WTC11 (cell line): ENCODE data around the gene CTCF. TPM values are rescaled to one million over a fixed set of nuclear protein-coding genes. Genes with fewer than 3 reads are reported as not detected.
"Not testable (repeated sequence)": the region's sequence is repeated elsewhere in the genome, so short reads cannot be mapped to it uniquely, and the experiment has no call there.

Experiments
- ATAC-seq: fragments of 200-7000 bp; cut with Tn5 transposase; 2 replicates; pipeline ENCODE4 v1.10.0; 2021; ENCODE audit warnings: mild to moderate bottlenecking, moderate library complexity
- Bru-seq: library from RNA; stranded (reverse); fragments of 400-500 nt; gene quantifications from one replicate; lab custom pipeline; 2021; lab: Mats Ljungman, UMichigan
- CTCF ChIA-PET: fragments of 300-600 bp; sonication (Branson Sonifier 250); formaldehyde crosslinking; loops from one replicate; lab custom pipeline; 2021; ENCODE audit warnings: antibody characterized with exemption; lab: Charles Lee
- POLR2A ChIA-PET: fragments of 350-600 bp; sonication (Branson Sonifier 250); formaldehyde crosslinking; loops from one replicate; lab custom pipeline; 2021; ENCODE audit warnings: antibody characterized with exemption; lab: Charles Lee
- DNase-seq: peaks from one replicate; pipeline ENCODE4 v3.0.0; 2021; ENCODE audit warnings: low spot score
- H3K27ac Mint-ChIP-seq: 2 replicates; pipeline ENCODE4 v1.8.0; 2021; ENCODE audit warnings: mixed read lengths
- H3K27me3 Mint-ChIP-seq: 2 replicates; pipeline ENCODE4 v1.8.0; 2021; ENCODE audit warnings: low read depth, mild to moderate bottlenecking, moderate library complexity, mixed read lengths
- H3K36me3 Mint-ChIP-seq: 2 replicates; pipeline ENCODE4 v1.8.0; 2021; ENCODE audit warnings: mixed read lengths
- H3K4me1 Mint-ChIP-seq: 2 replicates; pipeline ENCODE4 v1.8.0; 2022; ENCODE audit warnings: mixed read lengths
- H3K4me3 Mint-ChIP-seq: 2 replicates; pipeline ENCODE4 v1.8.0; 2021; ENCODE audit warnings: mild to moderate bottlenecking, moderate library complexity, mixed read lengths
- H3K9me3 Mint-ChIP-seq: 2 replicates; pipeline ENCODE4 v1.8.0; 2021; ENCODE audit warnings: mixed read lengths
- CREM ChIP-seq: sonication (generic); formaldehyde crosslinking; IDR thresholded peaks from 2 replicates; pipeline ENCODE4 v1.8.1; 2022; ENCODE audit warnings: mild to moderate bottlenecking, missing genetic modification reagents, moderate library complexity
- CTCF ChIP-seq: fragments of 200-600 bp; IDR thresholded peaks from 2 replicates; pipeline ENCODE4 v1.8.0; 2022; ENCODE audit warnings: antibody characterized with exemption
- ESRRA ChIP-seq: sonication (generic); formaldehyde crosslinking; IDR thresholded peaks from 2 replicates; pipeline ENCODE4 v1.8.1; 2022; ENCODE audit warnings: mild to moderate bottlenecking, missing genetic modification reagents, borderline replicate concordance
- GTF2I ChIP-seq: fragments of 250-450 bp; sonication (Bioruptor Pico); conservative IDR thresholded peaks from 2 replicates; pipeline ENCODE4 v1.4.0; 2021; ENCODE audit warnings: mild to moderate bottlenecking
- IRF2 ChIP-seq: sonication (generic); formaldehyde crosslinking; IDR thresholded peaks from 2 replicates; pipeline ENCODE4 v1.8.0; 2022; ENCODE audit warnings: low read depth, missing genetic modification reagents, borderline replicate concordance
- JAZF1 ChIP-seq: fragments of 250-450 bp; sonication (Bioruptor Pico); IDR thresholded peaks from 2 replicates; pipeline ENCODE4 v1.9.0; 2021; ENCODE audit warnings: moderate library complexity, mild to moderate bottlenecking, inconsistent platforms
- MXD4 ChIP-seq: fragments of 250-450 bp; sonication (Bioruptor Pico); IDR thresholded peaks from 2 replicates; pipeline ENCODE4 v1.8.0; 2021; ENCODE audit warnings: mild to moderate bottlenecking, moderate library complexity, borderline replicate concordance
- NFATC4 ChIP-seq: fragments of 250-450 bp; sonication (Bioruptor Pico); IDR thresholded peaks from 2 replicates; pipeline ENCODE4 v1.9.0; 2021; ENCODE audit warnings: mild to moderate bottlenecking
- NR2C2 ChIP-seq: sonication (generic); formaldehyde crosslinking; IDR thresholded peaks from 2 replicates; pipeline ENCODE4 v1.8.0; 2022; ENCODE audit warnings: mild to moderate bottlenecking, missing genetic modification reagents
- TP53 ChIP-seq: sonication (generic); formaldehyde crosslinking; IDR thresholded peaks from 2 replicates; pipeline ENCODE4 v1.8.1; 2023; ENCODE audit warnings: mild to moderate bottlenecking, missing genetic modification reagents
- ZNF416 ChIP-seq: fragments of 250-450 bp; sonication (Bioruptor Pico); IDR thresholded peaks from 2 replicates; pipeline ENCODE4 v1.9.0; 2021; ENCODE audit warnings: mild to moderate bottlenecking, inconsistent platforms
- long read RNA-seq, 3 experiments: library from RNA in 1 of 3; library from capped mRNA in 1 of 3; library from polyadenylated mRNA in 1 of 3; unstranded in 2 of 3; stranded (forward) in 1 of 3; transcript quantifications; one replicate each; pipeline ENCODE4 v2.0.0, GENCODE V29; 2021
- total RNA-seq: library from RNA; stranded (reverse); gene quantifications from 3 replicates; pipeline ENCODE4 v1.2.3, GENCODE V29; 2021
- TF ChIP-seq, protein P1 (sequence below): fragments of 250-450 bp; sonication (Bioruptor Pico); IDR thresholded peaks from 2 replicates; pipeline ENCODE4 v1.8.0; 2021; ENCODE audit warnings: mild to moderate bottlenecking
- TF ChIP-seq, protein P2 (sequence below): sonication (generic); formaldehyde crosslinking; IDR thresholded peaks from 2 replicates; pipeline ENCODE4 v1.8.1; 2022; ENCODE audit warnings: mild to moderate bottlenecking, moderate library complexity, missing genetic modification reagents
- TF ChIP-seq, protein P3 (sequence below): sonication (generic); formaldehyde crosslinking; IDR thresholded peaks from 2 replicates; pipeline ENCODE4 v1.8.0; 2022; ENCODE audit warnings: mild to moderate bottlenecking, missing genetic modification reagents
- TF ChIP-seq, protein P4 (sequence below): fragments of 250-450 bp; sonication (Bioruptor Pico); IDR thresholded peaks from 2 replicates; pipeline ENCODE4 v1.9.0; 2021; ENCODE audit warnings: moderate library complexity, mild to moderate bottlenecking, inconsistent platforms, borderline replicate concordance

Gene CTCF, protein sequence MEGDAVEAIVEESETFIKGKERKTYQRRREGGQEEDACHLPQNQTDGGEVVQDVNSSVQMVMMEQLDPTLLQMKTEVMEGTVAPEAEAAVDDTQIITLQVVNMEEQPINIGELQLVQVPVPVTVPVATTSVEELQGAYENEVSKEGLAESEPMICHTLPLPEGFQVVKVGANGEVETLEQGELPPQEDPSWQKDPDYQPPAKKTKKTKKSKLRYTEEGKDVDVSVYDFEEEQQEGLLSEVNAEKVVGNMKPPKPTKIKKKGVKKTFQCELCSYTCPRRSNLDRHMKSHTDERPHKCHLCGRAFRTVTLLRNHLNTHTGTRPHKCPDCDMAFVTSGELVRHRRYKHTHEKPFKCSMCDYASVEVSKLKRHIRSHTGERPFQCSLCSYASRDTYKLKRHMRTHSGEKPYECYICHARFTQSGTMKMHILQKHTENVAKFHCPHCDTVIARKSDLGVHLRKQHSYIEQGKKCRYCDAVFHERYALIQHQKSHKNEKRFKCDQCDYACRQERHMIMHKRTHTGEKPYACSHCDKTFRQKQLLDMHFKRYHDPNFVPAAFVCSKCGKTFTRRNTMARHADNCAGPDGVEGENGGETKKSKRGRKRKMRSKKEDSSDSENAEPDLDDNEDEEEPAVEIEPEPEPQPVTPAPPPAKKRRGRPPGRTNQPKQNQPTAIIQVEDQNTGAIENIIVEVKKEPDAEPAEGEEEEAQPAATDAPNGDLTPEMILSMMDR
- 55.4 to 60.6 TPM (median 57.7 TPM) in 3 replicates for total RNA-seq
- Bru-seq, nascent RNA = percentile 73 among the genes with signal in this experiment
- long read RNA-seq, experiment 1, transcript CTCF-214 (10 exons, 3,521 nt) = minor isoform, 36 of 405 reads
- long read RNA-seq, experiment 1, transcript CTCF-201 (12 exons, 3,941 nt) = major isoform, 283 of 405 reads
- long read RNA-seq, experiment 1, transcript CTCF-217 (12 exons, 3,706 nt) = minor isoform, 32 of 405 reads
- long read RNA-seq, experiment 1, transcript CTCF-202 (10 exons, 2,797 nt) = minor isoform, 6 of 405 reads
- long read RNA-seq, experiment 1, partial matches to known transcripts = 31 of 405 reads
- long read RNA-seq, experiment 1, other reads (novel, unspliced or antisense) = 11 of 405 reads
- long read RNA-seq, experiment 2, transcript CTCF-201 (12 exons, 3,941 nt) = major isoform, 7 of 61 reads
- long read RNA-seq, experiment 2, transcript CTCF-214 (10 exons, 3,521 nt) = minor isoform, 5 of 61 reads
- long read RNA-seq, experiment 2, partial matches to known transcripts = 36 of 61 reads
- long read RNA-seq, experiment 2, other reads (novel, unspliced or antisense) = 9 of 61 reads
- long read RNA-seq, experiment 3, transcript CTCF-214 (10 exons, 3,521 nt) = major isoform, 11 of 25 reads
- long read RNA-seq, experiment 3, partial matches to known transcripts = 8 of 25 reads
- long read RNA-seq, experiment 3, other reads (novel, unspliced or antisense) = 4 of 25 reads

DNA sequence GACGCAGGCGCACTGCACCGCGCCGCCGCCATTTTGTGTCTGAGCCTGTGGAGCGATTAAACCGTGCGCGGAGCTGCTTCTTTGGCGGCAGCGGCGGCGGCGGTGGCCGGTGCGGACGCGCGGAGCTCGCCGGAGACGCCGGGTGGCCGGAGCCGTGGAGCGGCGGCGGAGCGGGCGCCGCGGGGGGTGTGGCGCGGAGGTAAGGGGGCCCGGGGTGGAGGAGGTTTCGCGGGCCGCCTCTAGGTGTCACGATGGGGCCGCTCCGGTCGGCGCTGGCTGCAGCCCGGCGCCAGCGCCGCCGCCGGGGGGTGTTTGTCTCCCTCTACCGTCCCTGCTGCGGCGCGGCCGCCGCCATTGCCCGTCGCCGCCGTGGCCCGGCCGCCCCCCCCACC is at the start of gene CTCF:
Gene CTCF, plus strand, starts transcription at position 1 of the 392 bp plus-strand sequence. CDS start 48,307 bp downstream, outside the sequence.
- Mint-ChIP-seq H3K27me3 (no peaks in the 10 kb centered on the region), H3K4me1 (peaks cover 18% of the 10 kb centered on the region), H3K36me3 (no peaks in the 10 kb centered on the region), H3K27ac (peak within 1 kb of the TSS; percentile 93), H3K9me3 (no peaks in the 10 kb centered on the region), H3K4me3 (peak within 1 kb of the TSS; percentile 93)
- TF ChIP-seq ZNF416 (CRISPR knock-in tag) = 0 out of 2 replicates have a peak, but pooled peaks have one; percentile 23
- TF ChIP-seq TP53 (CRISPR knock-in tag) = no peak
- TF ChIP-seq ESRRA (CRISPR knock-in tag) = 0 out of 2 replicates have a peak, but pooled peaks have one; percentile 3
- no peak for TF ChIP-seq GTF2I (CRISPR knock-in tag)
- TF ChIP-seq NFATC4 (CRISPR knock-in tag) = no peak
- TF ChIP-seq, protein P1, sequence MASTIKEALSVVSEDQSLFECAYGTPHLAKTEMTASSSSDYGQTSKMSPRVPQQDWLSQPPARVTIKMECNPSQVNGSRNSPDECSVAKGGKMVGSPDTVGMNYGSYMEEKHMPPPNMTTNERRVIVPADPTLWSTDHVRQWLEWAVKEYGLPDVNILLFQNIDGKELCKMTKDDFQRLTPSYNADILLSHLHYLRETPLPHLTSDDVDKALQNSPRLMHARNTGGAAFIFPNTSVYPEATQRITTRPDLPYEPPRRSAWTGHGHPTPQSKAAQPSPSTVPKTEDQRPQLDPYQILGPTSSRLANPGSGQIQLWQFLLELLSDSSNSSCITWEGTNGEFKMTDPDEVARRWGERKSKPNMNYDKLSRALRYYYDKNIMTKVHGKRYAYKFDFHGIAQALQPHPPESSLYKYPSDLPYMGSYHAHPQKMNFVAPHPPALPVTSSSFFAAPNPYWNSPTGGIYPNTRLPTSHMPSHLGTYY (CRISPR knock-in tag) = no peak
- peak; percentile 51; the same call in 1 of the 2 replicates for TF ChIP-seq CTCF
- CTCF ChIA-PET = interaction anchor here (0.7 to 5.3 kb wide), 18 partner anchors 11 to 565 kb away, joined by 3 to 72 read pairs (median 6); partner anchors contain the start of genes ATP6V0D1, C16orf86, CARMIL2 and ENKD1
- POLR2A ChIA-PET = interaction anchor here (1.0 to 1.9 kb wide), 8 partner anchors 16 to 330 kb away, joined by 3 to 9 read pairs (median 4); partner anchors contain the start of genes CARMIL2 and PSKH1
- peak; percentile 75 for DNase-seq
- ATAC-seq = peak; percentile 53

DNA sequence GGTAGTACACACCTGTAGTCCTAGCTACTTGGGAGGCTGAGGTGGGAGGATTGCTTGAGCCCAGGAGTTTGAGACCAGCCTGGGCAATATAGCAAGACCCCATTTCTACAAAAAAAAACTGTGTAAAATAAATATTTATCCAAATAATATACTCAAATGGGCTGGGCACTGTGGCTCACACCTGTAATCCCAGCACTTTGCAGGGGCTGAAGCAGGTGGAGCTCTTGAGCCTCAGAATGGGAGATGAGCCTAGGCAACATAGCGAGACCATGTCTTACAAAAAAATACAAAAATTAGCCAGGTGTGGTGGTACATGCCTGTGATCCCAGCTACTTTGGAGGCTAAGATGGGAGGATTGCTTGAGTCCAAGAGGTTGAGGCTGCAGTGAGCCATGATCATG is 48.4 kb upstream of the CTCF start:
- ATAC-seq = peak; percentile 66
- not testable (repeated sequence) for H3K4me3 Mint-ChIP-seq, H3K9me3 Mint-ChIP-seq, H3K4me1 Mint-ChIP-seq, H3K36me3 Mint-ChIP-seq, DNase-seq, H3K27ac Mint-ChIP-seq
- H3K27me3 Mint-ChIP-seq = peaks cover 29% of the 10 kb centered on the region
- ChIA-PET CTCF (interaction anchor here (0.5 to 5.8 kb wide), 38 partner anchors 9 to 502 kb away, joined by 3 to 70 read pairs (median 6); partner anchors contain the start of genes ACD, AGRP, ATP6V0D1 and C16orf86), POLR2A (interaction anchor here (0.5 to 0.7 kb wide), 2 partner anchors 20 to 1817 kb away, joined by 3 to 4 read pairs; no protein-coding TSS in a partner anchor)

DNA sequence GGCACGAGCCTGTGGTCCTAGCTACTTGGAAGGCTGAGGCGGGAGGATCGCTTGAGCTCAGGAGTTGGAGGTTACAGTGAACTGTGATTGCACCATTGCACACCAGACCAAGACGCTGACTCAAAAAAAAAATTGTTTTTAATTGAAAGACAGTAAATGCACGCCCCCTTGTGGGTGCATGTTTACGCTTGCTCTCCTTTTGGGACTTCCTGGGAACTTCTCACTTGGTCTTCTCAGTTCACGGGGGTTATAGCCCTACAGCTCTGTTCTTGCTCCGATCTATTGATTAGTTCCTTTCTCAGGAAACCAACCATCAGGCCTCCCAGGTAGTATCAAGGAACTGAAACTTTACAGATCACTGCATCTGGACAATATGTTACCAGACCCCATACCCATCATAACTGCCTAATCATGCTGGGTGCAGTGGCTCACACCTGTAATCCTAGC is 47.9 kb upstream of the CTCF start:
- no peak for TF ChIP-seq MXD4
- no peak for TF ChIP-seq JAZF1 (CRISPR knock-in tag)
- no peak for TF ChIP-seq IRF2
- TF ChIP-seq CTCF = peak; percentile 59
- no peak for TF ChIP-seq NR2C2 (CRISPR knock-in tag)
- TF ChIP-seq, protein P2, sequence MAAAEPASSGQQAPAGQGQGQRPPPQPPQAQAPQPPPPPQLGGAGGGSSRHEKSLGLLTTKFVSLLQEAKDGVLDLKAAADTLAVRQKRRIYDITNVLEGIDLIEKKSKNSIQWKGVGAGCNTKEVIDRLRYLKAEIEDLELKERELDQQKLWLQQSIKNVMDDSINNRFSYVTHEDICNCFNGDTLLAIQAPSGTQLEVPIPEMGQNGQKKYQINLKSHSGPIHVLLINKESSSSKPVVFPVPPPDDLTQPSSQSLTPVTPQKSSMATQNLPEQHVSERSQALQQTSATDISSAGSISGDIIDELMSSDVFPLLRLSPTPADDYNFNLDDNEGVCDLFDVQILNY = no peak
- TF ChIP-seq CREM = no peak
- TF ChIP-seq, protein P3, sequence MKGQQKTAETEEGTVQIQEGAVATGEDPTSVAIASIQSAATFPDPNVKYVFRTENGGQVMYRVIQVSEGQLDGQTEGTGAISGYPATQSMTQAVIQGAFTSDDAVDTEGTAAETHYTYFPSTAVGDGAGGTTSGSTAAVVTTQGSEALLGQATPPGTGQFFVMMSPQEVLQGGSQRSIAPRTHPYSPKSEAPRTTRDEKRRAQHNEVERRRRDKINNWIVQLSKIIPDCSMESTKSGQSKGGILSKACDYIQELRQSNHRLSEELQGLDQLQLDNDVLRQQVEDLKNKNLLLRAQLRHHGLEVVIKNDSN = no peak
- TF ChIP-seq, protein P4, sequence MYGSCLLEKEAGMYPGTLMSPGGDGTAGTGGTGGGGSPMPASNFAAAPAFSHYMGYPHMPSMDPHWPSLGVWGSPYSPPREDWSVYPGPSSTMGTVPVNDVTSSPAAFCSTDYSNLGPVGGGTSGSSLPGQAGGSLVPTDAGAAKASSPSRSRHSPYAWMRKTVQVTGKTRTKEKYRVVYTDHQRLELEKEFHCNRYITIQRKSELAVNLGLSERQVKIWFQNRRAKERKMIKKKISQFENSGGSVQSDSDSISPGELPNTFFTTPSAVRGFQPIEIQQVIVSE (CRISPR knock-in tag) = no peak
- TF ChIP-seq, all 79 proteins: peak for 1
- Mint-ChIP-seq H3K27ac (no peak overlapping the region), H3K4me3 (no peak overlapping the region), H3K27me3 (peaks cover 34% of the 10 kb centered on the region), H3K4me1 (no peaks in the 10 kb centered on the region), H3K9me3 (no peaks in the 10 kb centered on the region), H3K36me3 (no peaks in the 10 kb centered on the region)
- POLR2A ChIA-PET = no interaction called here
- peak; percentile 71 for DNase-seq
- CTCF ChIA-PET = interaction anchor here (0.6 to 5.8 kb wide), 35 partner anchors 9 to 418 kb away, joined by 3 to 70 read pairs (median 6); partner anchors contain the start of genes ACD, AGRP, ATP6V0D1 and C16orf86
- ATAC-seq = peak; percentile 64
